Colon (tissue), 2 donors: ENCODE measurements around the gene MAN2A2.
"Not testable (repeated sequence)": the region's sequence is repeated elsewhere in the genome, so short reads cannot be mapped to it uniquely, and the experiment has no call there.

Experiments used
- FAIRE-seq: peaks from 2 replicates; lab custom pipeline; 2012; peaks lifted over from hg19 to GRCh38; lab: Jason Lieb, UNC
- donor health status: control.
- donor health status: control.

The MAN2A2 gene

DNA sequence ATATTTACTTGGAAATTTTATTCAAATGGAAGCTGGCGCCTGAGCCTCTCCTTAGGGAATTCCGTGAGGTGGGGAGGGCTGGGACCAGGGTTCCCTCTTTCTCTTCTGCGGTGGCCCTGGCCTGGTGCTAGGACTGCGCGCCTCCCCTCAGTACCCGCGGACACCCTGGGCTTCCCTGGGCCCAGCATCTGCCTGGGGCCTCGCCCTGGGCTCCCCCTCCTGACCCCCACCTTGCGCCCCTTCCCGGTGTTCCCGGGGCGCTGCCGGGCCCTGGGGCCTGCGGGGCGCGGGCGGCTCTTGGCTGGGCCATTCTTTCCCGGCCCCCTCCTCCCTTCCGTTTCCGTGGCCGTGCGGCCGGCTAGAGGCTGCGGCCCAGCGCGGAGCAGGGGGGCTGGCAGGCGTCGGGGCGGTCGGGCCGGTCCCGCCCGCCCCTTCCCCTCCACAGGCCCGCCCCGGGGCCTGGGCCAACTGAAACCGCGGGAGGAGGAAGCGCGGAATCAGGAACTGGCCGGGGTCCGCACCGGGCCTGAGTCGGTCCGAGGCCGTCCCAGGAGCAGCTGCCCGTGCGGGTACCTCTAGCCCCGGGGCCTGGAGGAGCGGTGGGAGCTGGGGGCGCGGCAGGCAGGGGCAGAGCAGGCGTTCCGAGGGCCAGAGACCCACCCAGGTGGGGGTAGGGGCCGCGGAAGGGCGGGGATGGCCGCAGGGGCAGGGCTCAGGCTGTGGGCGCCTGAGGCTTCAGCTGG, 19.0 kb upstream of the MAN2A2 start, which contains the start of gene FES:
TSS of gene FES (plus strand) at position 529 of the 743 bp plus-strand sequence. CDS start 542 bp downstream, outside the sequence.
- FAIRE-seq = no peak

DNA sequence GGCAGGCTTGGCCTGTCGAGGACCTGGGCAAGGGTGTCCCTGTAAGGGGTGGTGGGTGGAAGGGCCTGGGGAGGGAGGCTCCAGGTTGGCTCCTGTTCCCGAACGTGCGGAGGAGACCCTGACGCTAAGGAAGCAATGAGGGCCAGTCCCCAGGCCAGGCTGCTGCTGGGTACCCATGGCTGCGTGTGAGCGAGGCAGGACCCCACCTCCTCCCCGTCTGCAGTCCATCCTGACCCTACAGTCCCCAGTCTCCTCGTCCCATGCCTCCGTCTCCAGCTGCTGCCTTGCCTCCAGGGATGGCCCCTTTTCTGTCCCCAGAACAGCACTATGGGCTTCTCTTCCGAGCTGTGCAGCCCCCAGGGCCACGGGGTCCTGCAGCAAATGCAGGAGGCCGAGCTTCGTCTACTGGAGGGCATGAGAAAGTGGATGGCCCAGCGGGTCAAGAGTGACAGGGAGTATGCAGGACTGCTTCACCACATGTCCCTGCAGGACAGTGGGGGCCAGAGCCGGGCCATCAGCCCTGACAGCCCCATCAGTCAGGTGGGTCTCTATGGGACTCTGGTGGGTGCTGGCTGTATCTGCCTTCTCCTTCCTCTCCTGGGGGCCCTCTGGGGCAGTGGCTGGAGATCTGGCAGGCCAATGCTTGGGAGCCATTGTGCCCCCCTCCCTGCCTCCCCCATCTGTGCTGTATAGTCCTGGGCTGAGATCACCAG, 18.2 kb upstream of the MAN2A2 start:
- FAIRE-seq = no peak

DNA sequence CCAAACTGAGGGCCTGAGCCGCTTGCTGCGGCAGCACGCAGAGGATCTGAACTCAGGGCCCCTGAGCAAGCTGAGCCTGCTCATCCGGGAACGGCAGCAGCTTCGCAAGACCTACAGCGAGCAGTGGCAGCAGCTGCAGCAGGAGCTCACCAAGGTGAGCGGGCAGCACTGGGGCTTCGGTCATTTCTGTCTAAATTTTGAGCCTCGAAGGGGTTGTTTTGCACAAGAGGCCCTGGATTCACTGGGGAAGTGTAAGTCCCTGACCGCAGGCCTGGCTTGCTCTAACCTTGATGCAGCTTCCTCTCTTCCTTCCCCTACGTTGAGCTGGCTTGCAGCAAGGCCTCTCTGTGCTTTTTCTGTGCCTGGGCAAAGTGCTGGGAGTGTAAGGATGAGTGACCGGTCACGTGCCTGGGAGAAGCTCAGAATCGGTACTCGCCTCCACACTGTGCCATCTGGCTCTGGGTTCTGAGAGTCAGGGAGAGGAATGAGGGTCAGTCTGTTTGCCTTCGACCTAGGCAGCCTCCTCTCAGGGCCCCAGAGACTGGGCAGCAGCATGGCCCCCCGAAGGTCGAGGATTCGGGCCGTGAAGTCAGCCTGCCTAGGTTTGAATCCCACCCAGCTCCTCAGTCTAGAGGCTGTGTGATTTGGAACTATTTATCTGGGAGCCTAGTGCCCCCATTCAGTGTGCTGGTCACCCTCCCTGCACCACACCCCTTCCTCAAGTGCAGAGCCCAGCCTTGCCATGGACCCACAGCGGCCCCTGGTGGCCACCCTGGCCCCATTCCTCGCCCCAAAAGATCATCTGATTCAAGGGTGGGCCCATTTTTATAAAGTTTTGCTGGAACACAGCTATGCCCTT, 17.4 kb upstream of the MAN2A2 start:
- no peak for FAIRE-seq

DNA sequence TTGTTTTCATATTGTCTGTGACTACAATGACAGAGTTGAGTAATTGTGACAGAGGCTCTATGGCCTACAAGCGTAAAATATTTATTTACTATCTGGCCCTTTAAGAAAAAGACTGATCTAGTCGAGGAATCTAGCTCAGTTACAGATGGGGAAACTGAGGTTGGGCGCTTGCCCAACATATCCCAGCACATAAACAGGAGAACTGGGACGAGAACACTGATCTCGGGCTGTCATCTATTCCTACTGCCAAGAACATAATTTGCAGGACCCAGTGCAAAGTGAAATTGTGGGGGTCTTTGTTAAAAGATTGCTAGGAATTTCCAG, 16.8 kb upstream of the MAN2A2 start:
- no peak for FAIRE-seq

DNA sequence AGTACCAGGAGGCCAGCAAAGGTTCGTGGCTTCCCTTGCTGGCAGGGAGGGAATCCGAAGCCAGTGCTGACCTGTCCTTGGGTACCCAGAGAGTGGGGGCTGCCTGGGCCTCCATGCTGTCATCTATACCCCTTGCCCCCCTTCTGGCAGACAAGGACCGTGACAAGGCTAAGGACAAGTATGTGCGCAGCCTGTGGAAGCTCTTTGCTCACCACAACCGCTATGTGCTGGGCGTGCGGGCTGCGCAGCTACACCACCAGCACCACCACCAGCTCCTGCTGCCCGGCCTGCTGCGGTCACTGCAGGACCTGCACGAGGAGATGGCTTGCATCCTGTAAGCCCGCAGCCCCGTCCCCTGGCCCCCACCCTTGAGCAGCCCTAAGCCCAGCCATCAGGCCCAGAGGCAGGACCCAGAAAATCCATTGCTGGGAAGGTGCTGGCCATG, 16.0 kb upstream of the MAN2A2 start:
- no peak for FAIRE-seq

DNA sequence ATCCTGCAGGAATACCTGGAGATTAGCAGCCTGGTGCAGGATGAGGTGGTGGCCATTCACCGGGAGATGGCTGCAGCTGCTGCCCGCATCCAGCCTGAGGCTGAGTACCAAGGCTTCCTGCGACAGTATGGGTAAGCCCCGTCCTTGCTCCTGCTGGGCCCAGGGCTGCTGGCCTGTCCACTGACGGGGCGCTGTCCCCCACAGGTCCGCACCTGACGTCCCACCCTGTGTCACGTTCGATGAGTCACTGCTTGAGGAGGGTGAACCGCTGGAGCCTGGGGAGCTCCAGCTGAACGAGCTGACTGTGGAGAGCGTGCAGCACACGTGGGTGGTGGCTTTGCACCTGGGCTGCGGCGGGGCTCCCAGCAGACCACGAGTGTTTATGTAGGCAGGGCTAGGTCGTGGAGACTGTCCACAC, 13.8 kb upstream of the MAN2A2 start:
- no peak for FAIRE-seq

DNA sequence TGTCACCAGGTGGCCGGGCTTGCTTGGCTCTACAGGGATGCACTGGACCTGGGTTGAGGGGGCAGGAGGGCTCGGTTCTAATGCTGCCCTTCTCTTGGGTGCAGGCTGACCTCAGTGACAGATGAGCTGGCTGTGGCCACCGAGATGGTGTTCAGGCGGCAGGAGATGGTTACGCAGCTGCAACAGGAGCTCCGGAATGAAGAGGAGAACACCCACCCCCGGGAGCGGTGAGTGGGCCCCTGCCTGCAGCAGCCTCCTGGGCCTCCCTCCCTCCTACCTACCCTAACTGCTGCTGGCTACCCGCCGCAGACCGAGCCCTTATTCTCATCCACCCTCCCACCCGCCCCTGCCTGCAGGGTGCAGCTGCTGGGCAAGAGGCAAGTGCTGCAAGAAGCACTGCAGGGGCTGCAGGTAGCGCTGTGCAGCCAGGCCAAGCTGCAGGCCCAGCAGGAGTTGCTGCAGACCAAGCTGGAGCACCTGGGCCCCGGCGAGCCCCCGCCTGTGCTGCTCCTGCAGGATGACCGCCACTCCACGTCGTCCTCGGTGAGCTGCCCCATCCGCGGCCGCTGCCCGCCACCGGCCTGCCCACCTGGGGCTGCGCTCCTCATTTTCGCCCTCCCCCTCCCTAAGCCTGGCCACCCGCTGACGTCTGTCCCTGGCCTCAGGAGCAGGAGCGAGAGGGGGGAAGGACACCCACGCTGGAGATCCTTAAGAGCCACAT, 13.2 kb upstream of the MAN2A2 start:
- no peak for FAIRE-seq

DNA sequence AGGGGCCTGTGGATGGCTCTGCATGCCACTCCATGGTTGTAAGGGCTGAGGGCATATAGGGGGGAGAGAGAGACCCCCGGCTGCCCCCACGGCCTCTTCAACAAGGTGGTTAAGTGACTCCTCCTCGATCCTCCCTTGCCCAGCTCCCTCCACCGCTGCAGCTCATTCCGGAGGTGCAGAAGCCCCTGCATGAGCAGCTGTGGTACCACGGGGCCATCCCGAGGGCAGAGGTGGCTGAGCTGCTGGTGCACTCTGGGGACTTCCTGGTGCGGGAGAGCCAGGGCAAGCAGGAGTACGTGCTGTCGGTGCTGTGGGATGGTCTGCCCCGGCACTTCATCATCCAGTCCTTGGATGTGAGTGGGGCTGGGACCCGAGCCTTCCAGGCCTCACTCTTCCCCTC, 12.3 kb upstream of the MAN2A2 start:
- no peak for FAIRE-seq

DNA sequence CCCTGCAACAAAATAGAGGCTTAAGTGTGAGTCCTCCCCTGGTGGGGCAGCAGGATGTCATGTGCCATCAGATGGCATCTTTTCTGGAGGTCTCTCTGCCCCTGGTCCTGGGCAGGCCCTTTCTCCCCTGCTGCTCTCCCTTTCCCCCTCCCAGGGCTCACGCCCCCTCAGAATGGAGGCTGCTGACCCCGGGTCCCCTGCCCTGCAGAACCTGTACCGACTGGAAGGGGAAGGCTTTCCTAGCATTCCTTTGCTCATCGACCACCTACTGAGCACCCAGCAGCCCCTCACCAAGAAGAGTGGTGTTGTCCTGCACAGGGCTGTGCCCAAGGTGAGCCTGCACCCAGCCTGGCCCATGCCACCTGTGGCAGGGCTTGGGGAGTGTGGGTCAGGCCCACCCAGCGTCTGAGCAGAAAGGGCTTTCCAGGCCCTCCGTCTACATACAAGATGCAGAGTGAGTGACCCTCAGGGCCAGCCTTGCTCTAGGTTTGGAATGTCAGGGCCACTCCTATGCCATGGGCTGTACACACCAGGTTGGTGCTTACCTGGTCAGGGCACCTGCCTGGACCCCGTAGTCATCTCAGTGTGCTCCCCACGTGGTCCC, 11.7 kb upstream of the MAN2A2 start:
- FAIRE-seq = no peak

DNA sequence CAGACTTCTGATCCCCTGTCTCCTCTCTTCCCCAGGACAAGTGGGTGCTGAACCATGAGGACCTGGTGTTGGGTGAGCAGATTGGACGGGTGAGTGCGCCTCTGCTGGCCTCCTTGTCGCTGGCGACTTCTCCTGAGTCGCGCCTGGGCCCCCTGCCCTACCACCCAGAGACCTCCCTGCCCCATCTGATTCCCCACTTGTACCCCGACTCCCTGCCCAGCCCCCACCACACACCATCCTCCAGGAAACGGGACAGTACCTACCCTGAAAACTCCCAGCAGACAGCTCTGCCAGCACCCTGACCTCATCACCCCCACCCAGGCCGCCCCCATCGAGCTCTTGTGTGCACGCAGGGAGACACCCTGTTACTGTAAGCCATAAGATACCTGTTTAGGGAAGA, 11.1 kb upstream of the MAN2A2 start:
- FAIRE-seq = no peak

DNA sequence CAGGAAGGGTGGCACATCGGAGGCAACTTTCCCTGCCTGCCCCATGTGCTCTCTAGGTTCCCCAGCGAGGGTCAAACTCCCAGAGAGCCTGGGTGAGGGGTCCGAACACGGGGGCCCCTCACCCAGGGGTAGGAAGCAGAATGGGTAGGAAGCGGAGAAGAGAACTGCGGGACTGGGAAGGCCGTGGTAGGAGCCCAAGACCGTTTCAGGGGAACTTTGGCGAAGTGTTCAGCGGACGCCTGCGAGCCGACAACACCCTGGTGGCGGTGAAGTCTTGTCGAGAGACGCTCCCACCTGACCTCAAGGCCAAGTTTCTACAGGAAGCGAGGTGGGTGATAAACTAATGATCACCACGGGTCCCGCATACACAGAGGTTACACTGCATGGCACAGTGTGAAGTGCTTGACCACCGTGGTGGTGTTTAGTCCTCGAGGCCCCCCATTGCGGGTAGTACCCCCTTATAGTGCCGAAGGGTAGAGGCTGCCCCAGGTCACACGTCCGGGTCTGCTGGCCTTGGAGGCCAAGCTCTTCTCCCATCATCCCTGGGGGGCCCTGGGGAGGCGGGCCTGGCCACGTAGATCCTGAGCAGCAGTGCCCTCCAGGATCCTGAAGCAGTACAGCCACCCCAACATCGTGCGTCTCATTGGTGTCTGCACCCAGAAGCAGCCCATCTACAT, 10.5 kb upstream of the MAN2A2 start:
- no peak for FAIRE-seq

DNA sequence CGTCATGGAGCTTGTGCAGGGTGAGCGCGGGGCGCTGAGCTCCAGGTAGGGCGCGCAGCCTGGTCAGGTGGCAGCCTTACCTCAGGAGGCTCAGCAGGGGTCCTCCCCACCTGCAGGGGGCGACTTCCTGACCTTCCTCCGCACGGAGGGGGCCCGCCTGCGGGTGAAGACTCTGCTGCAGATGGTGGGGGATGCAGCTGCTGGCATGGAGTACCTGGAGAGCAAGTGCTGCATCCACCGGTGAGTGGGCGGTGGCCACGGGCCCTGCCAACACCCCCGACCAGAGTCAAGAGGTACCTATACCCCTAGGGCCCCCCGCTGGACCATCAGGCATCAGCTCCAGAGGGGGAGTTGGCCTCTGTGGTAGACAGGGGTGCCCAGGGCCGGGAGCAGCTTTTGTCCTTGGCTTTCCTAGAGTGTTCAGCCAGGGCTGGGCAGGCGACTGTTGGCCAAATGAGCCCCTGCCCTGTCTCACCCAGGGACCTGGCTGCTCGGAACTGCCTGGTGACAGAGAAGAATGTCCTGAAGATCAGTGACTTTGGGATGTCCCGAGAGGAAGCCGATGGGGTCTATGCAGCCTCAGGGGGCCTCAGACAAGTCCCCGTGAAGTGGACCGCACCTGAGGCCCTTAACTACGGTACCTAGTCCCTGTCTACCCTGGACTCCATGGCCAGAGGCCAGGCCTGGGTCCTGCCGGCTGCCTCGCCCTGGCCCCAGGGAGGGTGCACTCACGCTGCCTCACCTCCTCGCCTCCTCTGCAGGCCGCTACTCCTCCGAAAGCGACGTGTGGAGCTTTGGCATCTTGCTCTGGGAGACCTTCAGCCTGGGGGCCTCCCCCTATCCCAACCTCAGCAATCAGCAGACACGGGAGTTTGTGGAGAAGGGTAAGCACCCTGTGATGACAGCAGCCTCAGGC, 9.7 kb upstream of the MAN2A2 start:
- no peak for FAIRE-seq

DNA sequence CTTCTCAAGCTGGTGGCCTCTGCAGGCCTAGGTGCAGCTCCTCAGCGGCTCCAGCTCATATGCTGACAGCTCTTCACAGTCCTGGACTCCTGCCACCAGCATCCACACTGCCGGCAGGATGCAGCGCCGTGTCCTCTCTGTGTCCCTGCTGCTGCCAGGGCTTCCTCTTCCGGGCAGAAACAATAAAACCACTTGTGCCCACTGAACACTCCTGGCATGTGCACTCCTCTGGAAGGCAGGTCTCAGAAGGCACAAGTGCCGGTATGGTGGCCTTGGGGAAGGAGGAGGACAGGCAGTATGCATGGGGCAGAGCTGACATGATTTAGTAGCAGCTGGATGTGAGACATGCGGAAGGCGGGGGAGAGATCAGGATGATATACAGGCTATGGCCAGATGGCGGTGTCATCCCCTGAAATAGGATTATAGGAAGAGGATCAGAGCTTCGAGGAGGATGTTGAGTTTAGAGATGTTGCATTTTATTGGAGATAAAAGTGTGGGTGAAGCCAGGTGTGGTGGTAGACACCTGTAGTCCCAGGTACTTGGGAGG, 7.5 kb upstream of the MAN2A2 start:
- no peak for FAIRE-seq

DNA sequence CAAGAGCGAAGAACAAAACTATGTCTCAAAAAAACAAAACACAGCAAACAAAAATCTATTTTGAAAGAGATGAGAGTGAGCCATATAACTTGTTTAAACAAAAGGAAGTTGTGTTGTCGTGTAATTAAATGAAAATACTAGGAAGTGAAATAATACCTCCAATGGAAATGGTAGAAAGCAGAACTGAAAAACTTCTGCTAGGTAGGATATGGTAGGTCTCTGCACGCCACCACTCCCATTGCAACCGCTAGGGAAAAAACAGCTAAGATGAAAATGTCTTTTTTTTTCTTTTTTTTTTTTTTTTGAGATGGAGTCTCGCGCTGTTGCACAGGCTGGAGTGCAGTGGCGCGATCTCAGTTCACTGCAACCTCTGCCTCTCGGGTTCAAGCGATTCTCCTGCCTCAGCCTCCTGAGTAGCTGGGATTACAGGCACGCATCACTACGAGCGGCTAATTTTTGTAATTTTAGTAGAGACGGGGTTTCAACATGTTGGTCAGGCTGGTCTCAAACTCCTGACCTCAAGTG, 5.9 kb upstream of the MAN2A2 start:
- not testable (repeated sequence) for FAIRE-seq

DNA sequence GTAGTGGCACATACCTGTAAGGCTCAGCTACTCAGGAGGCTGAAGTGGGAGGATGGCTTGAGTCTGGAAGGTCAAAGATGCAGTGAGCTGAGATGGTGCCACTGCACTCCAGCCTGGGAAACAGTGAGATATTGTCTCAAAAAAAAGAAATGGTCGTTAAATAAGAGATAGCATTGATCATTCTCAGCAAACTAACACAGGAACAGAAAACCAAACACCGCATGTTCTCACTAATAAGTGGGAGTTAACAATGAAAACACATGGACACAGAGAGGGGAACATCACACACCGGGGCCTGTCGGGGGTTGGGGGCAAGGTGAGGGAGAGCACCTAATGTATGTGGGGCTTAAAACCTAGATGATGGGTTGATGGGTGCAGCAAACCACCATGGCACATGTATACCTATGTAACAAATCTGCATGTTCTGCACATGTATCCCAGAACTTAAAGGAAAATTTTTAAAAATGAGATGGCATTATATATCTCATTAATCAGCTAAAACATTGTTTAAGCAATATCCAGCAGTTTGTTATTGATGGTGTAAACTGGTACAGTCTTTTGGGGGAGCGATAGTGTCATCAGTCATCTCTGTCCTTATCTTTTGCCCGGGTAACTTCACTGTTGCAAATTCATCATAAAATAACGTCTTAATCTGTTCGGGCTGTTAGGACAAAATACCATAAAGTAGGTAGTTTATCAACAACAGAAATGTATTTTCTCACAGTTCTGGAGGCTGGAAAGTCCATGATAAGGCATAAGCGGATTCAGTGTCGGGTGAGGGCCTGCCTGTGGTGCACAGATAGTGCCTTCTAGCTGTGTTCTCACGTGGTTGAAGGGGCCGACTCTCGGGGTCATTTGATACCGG, 1.7 kb upstream of the MAN2A2 start:
- FAIRE-seq = no peak

DNA sequence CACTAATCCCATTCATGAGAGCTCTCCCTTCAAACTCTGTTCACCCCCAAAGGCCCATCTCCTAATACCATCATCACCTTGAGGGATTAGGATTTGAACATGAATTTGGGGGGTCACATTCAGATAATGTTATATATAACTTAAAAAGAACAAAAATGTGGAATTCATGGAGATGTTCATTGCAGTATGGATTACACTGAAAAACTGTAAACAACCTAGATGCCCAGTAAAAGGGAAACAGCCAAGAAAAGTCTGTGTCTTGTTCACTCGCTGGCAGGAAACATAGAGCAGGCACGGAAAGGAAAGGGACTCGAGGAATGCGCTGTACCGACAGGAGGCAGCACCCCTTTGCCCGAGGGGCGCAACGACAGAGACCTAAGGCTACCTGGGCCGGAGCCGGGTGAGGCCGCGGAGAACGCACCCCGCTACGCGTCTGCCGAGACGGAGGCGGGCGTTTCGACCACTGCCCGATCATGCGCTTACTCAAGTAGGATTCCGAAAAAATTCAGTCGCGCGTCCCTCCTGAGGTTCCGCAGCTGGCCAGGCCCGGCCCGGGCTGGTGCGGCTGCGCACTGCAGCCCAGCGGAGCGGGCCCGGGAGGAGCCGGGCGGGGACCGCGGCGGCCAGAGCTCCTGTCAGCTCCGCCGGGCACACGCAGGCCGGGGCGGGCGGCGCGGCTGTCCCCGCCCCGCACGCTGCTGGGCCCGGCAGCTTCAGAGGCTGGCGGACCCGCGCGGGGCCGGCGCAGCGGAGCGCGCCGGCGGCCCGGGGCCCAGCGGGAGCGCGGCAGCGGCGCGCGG, 862 bp upstream of the MAN2A2 start:
- FAIRE-seq = no peak

DNA sequence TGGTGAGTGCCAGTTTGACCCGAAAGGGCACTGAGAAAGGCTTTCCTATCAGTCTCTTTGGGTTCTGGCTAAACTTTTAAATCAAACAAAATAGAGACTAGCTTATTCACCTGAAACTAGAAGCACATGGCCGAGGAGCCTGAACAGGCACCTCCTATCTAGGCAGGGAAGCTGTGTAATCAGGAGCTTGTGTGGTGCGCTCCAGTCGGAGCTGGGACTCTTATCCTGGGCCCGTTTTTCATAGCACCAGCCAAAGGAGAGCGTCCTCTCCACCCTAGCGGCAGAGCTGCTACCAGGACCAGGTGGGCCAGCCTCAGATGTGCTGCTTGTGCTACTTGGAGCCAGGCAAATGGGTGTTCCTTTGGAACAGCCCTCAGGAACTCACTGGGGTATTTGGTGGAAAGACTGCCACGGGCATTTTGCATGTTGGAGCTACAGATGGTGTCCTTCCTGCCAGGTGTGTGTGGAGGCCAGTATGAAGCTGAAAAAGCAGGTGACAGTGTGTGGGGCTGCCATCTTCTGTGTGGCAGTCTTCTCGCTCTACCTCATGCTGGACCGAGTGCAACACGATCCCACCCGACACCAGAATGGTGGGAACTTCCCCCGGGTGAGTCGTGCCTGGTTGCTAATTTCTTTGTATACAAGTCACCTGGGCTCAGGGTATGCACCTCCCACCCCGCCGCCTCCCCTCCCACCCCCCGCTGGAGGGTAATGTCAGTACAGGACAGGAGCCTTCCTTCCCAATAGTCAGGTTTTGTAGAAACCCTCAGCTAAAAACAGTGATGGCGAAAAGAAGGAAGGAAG, 833 bp downstream of the MAN2A2 start:
- no peak for FAIRE-seq
